Stimulated activated CD4-positive, alpha-beta T cell treated with anti-CD3 and anti-CD28 coated beads, Interleukin-2, amount 100 ng/mL, for 24 hours (primary cell): ENCODE data around the gene LGR6.
"Not testable (repeated sequence)": the region's sequence is repeated elsewhere in the genome, so short reads cannot be mapped to it uniquely, and the experiment has no call there.

Experiments used
- DNase-seq, 2 donors: peaks; one replicate each; pipeline ENCODE4 v3.0.0-alpha.2; 2020

LGR6 gene

GRCh38 chr1:202348005-202348508 is 154.5 kb downstream of the LGR6 start:
- DNase-seq = no peak

DNA sequence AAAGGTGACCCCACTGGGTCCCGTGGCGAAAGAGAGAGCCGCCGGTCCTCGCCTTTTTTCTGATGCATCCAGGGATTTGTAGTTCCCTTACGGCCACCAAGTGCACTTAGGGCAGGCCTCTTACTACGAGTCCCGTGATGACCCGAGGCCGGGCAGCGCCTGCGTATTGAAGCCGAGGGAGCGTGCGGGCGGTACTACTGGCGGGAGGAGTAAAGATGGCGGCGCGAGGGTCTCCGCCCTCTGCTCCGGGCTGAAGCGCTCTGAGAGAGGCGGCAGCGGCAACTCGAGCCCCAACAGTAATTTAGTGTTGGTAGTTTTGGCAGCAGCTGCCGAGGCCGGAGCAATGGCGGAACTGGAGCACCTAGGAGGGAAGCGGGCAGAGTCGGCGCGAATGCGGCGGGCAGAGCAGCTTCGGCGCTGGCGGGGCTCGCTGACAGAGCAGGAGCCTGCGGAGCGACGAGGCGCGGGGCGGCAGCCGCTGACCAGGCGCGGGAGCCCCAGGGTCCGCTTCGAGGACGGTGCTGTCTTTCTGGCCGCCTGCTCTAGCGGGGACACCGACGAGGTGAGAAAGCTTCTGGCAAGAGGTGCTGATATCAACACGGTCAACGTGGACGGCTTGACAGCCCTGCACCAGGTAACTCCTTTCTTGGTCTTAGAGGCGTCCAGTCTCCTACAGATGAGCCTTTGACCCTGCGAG is 155.1 kb downstream of the LGR6 start, which contains the start of gene PPP1R12B:
Gene PPP1R12B (plus strand): TSS at position 191 of the 697 bp plus-strand sequence. CDS start 153 bp downstream, at position 344.
- peak; percentile 95 for DNase-seq

DNA sequence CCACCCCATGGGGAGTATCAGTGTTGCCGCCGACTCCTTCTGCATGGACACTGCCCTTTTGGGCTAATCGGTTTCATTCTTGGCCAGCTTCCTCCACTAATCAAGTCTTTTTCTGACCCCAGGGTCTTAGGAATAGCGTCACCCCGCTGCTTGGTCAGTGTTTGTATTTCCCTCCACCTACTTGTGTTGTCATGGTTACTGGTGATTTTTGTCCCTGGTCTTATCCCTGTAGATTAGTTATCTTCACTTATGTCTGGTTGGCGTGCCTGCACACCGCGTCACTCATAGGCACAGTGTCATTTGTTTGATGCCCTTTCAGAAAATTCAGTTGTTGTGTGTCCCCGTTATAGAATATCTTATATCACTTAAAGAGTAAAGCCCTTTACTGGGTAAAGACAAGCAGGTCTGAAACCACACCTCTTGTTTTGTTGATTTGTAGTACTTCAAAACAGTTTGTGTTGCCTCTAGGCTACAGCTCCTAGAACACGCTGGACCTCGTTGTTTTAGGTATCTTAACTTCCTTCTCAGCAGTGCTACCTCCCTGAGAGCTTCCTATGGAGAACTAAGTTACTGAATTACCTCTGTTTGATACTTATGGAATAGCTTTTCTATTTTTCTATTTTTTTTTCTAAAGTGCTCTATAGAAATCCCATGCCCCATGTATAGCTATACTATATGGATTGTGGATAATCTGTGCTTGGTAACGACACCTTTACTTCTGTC is 155.8 kb downstream of the LGR6 start:
- DNase-seq = peak in 1 of 2 donors; percentile 25

- DNase-seq = no peak
Measured at GRCh38 chr1:202351725-202352124, 158.1 kb downstream of the LGR6 start.

GRCh38 chr1:202352583-202353197 is 159.1 kb downstream of the LGR6 start:
- not testable (repeated sequence) for DNase-seq

GRCh38 chr1:202355944-202356553 is 162.4 kb downstream of the LGR6 start:
- DNase-seq = no peak

- DNase-seq = no peak
Measured at GRCh38 chr1:202357506-202357905, 163.9 kb downstream of the LGR6 start.

- DNase-seq = no peak
Measured at GRCh38 chr1:202361224-202361623, 167.6 kb downstream of the LGR6 start.

- no peak for DNase-seq
Measured at GRCh38 chr1:202361701-202362100, 168.1 kb downstream of the LGR6 start.

DNA sequence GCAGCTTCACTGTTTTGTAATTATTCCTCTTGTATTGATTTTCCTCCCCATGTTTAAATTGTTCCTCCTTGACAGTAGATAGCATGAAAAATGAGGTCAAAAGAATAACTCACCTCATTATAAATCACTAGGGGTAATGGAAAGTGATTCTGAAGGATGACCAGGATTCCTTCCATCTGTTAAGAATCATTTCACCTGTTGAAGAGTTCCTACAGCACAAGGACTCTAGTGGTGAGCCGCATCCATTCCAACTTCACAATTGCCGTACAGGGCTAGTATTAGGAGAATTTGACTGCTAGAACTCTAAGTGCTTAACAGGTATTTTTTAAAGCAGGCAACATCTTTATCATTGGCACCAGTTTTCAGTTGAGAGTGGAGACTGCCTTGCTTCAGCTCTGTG is 168.6 kb downstream of the LGR6 start:
- no peak for DNase-seq

DNA sequence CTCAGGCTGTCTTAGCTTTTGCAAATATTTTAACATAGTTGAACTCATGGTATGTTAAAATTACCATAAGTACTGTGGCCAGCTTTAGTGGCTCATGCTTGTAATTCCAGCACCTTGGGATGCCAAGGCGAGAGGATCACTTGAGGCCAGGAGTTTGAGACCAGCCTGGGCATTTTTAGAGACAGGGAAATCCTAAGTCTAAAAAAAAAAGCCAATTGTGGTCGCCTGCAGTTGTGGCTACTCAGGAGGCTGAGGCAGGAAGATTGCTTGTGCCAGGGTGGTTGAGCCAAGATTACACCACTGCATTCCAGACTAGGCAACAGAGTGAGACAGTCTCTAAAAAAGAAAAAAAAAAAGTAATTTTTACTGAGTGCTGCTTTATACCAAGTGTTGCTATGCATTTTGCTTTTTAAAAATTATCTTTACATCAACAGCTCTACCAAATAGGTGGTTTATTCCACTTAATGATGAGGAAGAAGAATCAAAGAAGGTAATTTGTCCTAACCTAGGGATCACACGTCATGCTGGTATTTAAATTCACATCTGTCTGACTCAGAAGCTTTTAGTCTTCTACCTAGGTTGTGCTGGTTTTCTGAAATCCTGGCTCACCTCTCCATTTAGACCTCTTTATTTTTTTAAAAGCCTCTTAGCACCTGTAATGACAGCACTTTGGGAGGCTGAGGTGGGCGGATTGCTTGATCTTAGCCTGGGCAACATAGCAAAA is 171.7 kb downstream of the LGR6 start:
- DNase-seq = no peak

- DNase-seq = no peak
Measured at GRCh38 chr1:202367271-202367670, 173.7 kb downstream of the LGR6 start.
